Skeletal muscle satellite cell (primary cell): Measurements from ENCODE around the gene TEAD1.
A peak's percentile ranks its signal among the peaks of the same experiment; 100 is the strongest.

Experiments
- H3K27me3 ChIP-seq: 2 replicates; pipeline ENCODE4 v1.7.0; 2013; ENCODE audit warnings: low read length; ENCODE audit not compliant: control insufficient read depth, insufficient read depth
- H3K36me3 ChIP-seq: 2 replicates; pipeline ENCODE4 v1.7.0; 2013; ENCODE audit warnings: mild to moderate bottlenecking, control low read depth, low read length; ENCODE audit not compliant: insufficient read depth
- H3K4me1 ChIP-seq: 2 replicates; pipeline ENCODE4 v1.7.0; 2013; ENCODE audit warnings: low read length; ENCODE audit not compliant: control insufficient read depth, insufficient read depth
- H3K4me2 ChIP-seq: 2 replicates; pipeline ENCODE4 v1.7.0; 2013; ENCODE audit warnings: mild to moderate bottlenecking, low read length
- H3K4me3 ChIP-seq: 2 replicates; pipeline ENCODE4 v1.7.0; 2013; ENCODE audit warnings: low read length
- H3K9ac ChIP-seq: 2 replicates; pipeline ENCODE4 v1.7.0; 2013; ENCODE audit warnings: mild to moderate bottlenecking, low read depth, low read length, moderate library complexity
- H3K9me3 ChIP-seq: replicated peaks from 2 replicates; pipeline ENCODE4 v1.7.0; 2013; ENCODE audit warnings: mild to moderate bottlenecking, control low read depth, low read length

TEAD1 gene

DNA sequence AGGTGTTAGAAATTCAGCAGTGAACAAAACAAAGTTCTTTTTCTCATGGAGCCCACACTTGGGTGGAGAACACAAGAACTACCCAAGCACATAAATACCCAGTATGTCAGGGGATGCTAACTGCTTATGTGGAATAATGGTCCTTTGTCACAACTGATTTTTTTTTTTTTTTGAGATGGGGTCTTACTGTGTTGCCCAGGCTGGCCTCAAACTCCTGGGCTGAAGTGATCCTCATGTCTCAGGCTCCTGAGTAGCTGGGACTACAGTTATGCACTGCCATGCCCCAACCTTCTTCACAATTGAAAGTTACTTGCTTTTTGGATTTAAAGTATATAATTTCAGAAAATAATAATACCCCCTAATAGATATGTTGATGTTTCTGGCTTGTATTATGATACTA lies 212.3 kb downstream of the TEAD1 start:
- H3K36me3 ChIP-seq: peaks cover 61% of the 10 kb centered on the region
- no peak overlapping the region for H3K9ac ChIP-seq
- H3K27me3 ChIP-seq: no peaks in the 10 kb centered on the region
- no peak overlapping the region for H3K4me2 ChIP-seq
- no peak overlapping the region for H3K4me3 ChIP-seq
- H3K4me1 ChIP-seq: peaks cover 28% of the 10 kb centered on the region
- H3K9me3 ChIP-seq: no peaks in the 10 kb centered on the region

DNA sequence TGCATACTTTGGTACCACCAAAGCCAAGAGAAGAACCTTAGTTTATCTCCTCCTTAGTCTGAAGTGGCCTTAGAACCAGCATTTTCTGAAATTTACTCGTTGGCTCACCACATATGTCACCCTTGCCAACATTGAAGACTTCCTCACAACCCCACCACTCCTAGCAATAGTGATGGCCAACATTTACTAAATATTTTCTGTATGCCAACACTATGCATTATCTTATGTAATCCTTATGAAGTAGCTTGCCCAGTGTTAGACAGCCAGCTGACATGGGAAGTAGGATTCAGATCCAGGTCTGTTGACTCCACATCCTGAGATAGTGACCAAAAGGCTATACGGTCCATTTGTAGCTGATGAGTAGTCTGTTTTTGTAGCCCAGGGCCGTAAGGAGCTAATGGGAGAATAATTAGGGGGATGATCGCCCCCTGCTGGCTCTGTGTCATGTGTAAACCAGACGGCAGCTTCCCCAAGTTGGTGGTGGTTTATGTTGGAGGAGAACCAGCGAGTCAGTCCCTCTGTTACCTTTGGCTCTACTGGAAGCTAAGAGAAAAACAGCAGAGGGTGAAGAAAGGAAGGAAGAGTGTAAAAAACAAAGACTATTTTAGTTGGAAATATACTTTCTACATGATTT lies 214.4 kb downstream of the TEAD1 start:
- peak overlapping the region; percentile 70 for H3K9ac ChIP-seq
- H3K27me3 ChIP-seq: no peaks in the 10 kb centered on the region
- peak overlapping the region; percentile 40 for H3K4me3 ChIP-seq
- H3K4me2 ChIP-seq: peak overlapping the region; percentile 68
- H3K36me3 ChIP-seq: peaks cover 50% of the 10 kb centered on the region
- peaks cover 35% of the 10 kb centered on the region for H3K4me1 ChIP-seq
- H3K9me3 ChIP-seq: no peaks in the 10 kb centered on the region

DNA sequence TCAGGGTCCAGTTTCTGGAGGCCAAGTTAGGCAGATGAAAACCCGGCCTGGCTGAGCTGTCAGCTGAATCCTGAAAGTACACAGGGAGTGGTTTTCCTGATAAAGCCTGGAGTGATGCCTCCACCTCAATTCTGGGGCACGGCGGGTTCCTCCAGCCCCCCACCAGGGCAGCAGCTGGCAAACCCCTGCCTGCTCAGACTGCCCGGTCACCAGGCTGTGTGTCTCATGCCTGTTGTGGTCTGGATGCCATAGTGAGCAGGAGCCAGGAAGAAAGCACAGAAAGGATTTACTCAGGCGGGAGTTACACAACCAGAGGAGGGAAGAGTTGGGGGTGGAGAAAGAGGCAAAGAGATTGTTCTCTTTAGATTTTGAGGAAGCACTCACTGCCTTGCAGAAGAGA lies 215.0 kb downstream of the TEAD1 start:
- Histone ChIP-seq H3K27me3 (no peaks in the 10 kb centered on the region), H3K4me3 (peak overlapping the region; percentile 40), H3K9me3 (no peaks in the 10 kb centered on the region), H3K4me1 (peaks cover 38% of the 10 kb centered on the region), H3K4me2 (peak overlapping the region; percentile 68), H3K9ac (peak overlapping the region; percentile 70), H3K36me3 (peaks cover 49% of the 10 kb centered on the region)

DNA sequence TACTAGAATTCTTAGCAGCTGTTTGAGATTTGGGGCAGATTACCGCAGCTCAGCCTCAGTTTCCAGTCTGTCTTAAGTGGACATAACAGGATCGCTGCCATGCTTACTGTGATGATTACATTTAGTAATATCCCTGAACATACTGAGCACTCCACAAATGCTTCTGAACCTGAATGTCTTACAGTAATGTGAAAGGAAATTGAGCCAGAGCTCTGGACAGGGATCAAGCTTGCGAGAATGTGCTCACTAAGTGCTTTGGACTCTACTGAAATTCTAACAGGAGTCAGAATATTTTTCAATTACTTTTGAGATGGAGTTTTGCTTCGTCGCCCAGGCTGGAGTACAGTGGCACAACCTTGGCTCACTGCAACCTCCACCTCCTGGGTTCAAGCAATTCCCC lies 216.3 kb downstream of the TEAD1 start:
- H3K9me3 ChIP-seq: no peaks in the 10 kb centered on the region
- peaks cover 50% of the 10 kb centered on the region for H3K36me3 ChIP-seq
- H3K9ac ChIP-seq: no peak overlapping the region
- H3K4me1 ChIP-seq: peaks cover 38% of the 10 kb centered on the region
- no peaks in the 10 kb centered on the region for H3K27me3 ChIP-seq
- no peak overlapping the region for H3K4me3 ChIP-seq
- no peak overlapping the region for H3K4me2 ChIP-seq

DNA sequence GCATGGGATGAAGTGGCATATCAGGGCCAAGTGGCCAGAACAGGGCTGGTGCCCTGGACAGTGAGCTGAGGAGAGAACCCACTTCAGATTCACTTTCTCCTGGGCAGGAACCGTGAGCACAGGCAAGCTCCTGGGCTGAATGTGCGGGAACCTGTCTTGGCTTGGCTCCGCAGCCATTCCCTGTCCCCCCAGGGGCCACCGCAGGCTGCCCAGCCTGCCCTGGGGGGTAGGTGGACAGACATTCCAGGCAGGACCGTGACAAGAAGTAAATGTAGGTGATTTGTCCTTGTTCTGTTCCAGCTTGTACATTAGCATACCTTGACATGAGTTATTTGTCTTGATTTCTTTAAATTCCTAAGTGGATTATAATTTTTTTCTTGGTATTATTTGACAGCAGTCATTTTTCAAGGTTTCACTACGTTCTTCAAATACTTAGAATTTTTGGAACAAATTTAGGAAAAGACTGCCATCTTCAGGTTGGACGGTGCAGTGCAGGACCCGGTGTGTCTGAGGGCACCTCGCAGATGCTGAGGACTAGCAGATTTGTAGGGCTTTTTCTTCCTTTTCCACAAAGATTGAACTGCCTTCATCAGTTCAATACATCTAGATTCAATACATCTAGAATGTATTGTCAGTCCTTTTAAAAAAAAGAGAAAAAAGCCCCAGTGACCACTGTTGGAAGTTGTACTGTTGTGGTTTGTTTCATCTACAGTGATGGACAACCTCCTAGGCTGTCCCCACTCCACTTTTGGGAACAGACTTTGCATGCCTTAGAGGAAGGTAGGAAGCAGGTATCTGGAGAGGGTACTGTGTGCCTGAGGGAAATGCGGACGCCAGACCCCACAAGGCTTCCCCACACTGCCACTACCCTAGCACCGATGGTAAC lies 219.8 kb downstream of the TEAD1 start:
- peaks cover 42% of the 10 kb centered on the region for H3K36me3 ChIP-seq

DNA sequence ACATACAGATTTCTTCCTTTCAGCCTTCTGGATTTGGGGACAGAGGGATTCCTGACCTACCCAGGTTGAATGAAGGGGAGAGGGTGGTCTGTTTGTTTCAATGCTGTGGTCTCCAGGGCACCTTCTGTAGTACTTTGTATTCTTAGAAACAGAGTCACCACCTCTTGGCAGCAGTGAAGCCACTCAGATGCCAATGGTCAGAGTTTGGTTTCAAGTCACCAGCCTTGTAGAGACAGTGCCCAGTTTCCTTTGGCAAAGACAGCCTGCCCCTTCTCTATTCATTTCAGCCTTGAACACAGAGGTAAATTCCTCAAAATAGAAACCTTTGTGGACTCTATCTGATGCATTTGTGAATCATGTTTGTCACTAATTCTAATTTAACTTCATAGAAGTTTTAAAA lies 223.2 kb downstream of the TEAD1 start:
- Histone ChIP-seq H3K4me1 (peaks cover 38% of the 10 kb centered on the region), H3K27me3 (no peaks in the 10 kb centered on the region), H3K4me3 (no peak overlapping the region), H3K9ac (no peak overlapping the region), H3K36me3 (peaks cover 48% of the 10 kb centered on the region), H3K9me3 (no peaks in the 10 kb centered on the region), H3K4me2 (no peak overlapping the region)

More for the DNA sequence above, 219.8 kb downstream of the TEAD1 start:
- Histone ChIP-seq H3K9me3 (no peaks in the 10 kb centered on the region), H3K27me3 (no peaks in the 10 kb centered on the region), H3K4me1 (peaks cover 24% of the 10 kb centered on the region), H3K4me3 (no peak overlapping the region), H3K4me2 (no peak overlapping the region), H3K9ac (peak overlapping the region; percentile 17)

DNA sequence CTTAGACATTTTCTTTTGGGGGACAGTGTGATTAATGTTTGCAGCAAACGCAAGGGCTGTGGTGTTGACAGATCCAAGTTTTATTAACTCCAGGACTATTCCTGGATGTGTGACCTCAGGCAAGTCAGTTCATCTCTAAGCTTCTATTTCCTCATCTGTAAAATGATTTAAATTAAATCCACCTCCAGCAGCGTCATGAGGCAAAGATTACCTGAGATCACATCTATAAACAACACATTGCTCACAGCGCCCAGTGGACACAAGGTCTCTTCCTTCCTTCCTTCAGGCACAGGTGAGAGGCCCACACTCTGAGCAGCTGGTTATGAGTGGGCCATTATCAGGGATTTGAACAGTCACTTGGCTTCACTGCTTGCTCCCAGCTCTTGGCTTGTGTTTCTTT lies 223.6 kb downstream of the TEAD1 start:
- H3K9ac ChIP-seq: no peak overlapping the region
- H3K27me3 ChIP-seq: no peaks in the 10 kb centered on the region
- no peak overlapping the region for H3K4me2 ChIP-seq
- H3K4me1 ChIP-seq: peaks cover 42% of the 10 kb centered on the region
- no peak overlapping the region for H3K4me3 ChIP-seq
- H3K9me3 ChIP-seq: no peaks in the 10 kb centered on the region
- H3K36me3 ChIP-seq: peaks cover 53% of the 10 kb centered on the region

DNA sequence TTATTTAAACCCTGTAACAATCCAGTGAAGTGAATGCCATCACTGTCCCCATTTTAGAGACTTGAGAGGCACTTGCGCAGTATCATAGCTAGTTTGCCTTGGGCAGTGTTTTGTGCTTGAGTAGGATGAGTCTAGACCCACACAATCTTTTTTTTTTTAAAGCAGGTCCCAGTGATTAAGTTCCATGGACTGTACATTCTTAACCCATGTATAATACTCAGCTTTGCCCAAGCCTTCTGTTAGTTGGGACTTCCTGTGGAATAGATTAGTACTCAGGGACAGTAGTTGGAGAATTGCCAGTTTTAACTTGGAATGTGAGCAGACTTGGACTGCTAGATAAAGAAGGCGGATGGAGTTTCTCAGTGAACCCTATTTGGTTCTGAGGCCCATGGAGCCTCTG lies 226.3 kb downstream of the TEAD1 start:
- Histone ChIP-seq H3K9ac (peak overlapping the region; percentile 19), H3K9me3 (no peaks in the 10 kb centered on the region), H3K27me3 (no peaks in the 10 kb centered on the region), H3K36me3 (peaks cover 45% of the 10 kb centered on the region), H3K4me1 (peaks cover 33% of the 10 kb centered on the region), H3K4me2 (peak overlapping the region; percentile 30), H3K4me3 (no peak overlapping the region)

DNA sequence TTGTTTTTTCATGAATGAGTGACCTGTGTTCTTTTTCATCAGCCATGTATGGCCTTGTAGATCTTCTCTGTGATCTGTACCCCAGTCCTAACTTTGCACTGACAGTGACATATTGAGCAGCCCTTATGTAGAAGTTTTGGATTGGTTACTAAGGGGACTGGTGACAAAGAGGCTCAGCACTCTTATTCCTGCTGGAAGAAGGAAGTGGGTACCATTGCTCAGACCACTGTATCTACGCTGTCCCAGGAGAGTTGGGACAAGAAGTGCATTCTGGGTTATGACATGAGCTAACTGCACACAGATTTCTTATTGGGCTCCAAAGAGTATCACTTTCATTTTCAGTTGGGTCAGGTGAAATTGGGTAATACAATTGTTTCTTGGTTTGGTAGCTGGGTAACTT lies 227.1 kb downstream of the TEAD1 start:
- H3K9me3 ChIP-seq: no peaks in the 10 kb centered on the region
- peak overlapping the region; percentile 19 for H3K9ac ChIP-seq
- peaks cover 50% of the 10 kb centered on the region for H3K36me3 ChIP-seq
- H3K27me3 ChIP-seq: no peaks in the 10 kb centered on the region
- H3K4me3 ChIP-seq: peak overlapping the region; percentile 29
- H3K4me2 ChIP-seq: peak overlapping the region; percentile 7
- peaks cover 37% of the 10 kb centered on the region for H3K4me1 ChIP-seq

DNA sequence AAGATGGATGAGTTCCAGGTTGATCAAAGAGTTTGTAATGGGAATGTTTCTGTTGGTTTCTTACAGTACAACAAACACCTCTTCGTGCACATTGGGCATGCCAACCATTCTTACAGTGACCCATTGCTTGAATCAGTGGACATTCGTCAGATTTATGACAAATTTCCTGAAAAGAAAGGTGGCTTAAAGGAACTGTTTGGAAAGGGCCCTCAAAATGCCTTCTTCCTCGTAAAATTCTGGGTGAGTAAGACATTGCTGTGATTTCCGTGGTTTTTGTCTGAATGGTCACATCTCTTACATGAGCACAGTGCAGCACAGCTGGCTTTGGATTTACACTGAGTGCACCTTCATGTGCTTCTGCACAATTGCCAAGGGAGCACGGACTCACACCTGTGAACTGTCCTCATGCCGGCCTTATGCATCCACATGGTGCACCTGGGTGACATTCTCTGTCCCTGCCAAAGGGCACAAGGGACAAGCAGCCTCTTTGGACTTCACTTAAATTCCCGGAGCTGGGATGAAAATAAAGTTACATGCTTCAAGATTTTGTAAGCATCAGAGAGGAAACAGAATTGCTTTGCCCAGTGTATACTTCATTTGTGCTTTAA lies 227.8 kb downstream of the TEAD1 start:
- Histone ChIP-seq H3K36me3 (peaks cover 47% of the 10 kb centered on the region), H3K9ac (peak overlapping the region; percentile 2), H3K4me3 (no peak overlapping the region), H3K9me3 (no peaks in the 10 kb centered on the region), H3K4me1 (peaks cover 42% of the 10 kb centered on the region), H3K27me3 (no peaks in the 10 kb centered on the region), H3K4me2 (peak overlapping the region; percentile 7)

DNA sequence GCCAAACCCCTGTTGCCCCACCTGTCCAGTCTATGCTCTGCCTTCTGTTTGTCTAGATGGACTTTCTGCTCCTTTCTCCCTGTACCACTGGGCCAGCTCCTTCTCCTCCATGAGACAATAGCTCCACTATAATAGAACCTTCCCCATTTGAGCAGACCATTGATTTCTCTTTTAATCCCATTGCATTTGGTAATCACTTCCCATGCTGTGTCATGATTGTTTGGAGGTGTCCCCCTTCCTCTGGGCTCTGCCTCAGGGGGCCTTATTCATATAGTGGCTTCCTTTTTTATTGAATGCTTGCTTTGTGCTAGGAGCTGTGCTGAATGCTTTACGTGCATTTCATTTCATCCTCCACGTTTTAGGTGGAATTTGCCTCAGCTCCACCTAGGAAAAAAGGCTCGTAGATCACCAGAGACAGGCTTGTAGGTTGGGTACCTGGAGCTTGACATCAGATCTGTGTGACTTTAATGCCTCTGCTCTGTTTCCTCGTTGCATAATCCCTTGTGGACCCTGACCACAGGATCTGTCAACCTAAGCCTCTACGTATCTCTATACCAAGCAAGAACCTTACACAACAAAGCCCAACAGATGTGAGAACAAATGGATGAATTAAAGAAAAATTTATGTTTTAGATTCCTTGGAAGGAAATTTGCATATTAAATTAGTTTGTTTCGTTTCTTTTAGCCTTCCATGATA lies 228.7 kb downstream of the TEAD1 start:
- H3K36me3 ChIP-seq: peaks cover 45% of the 10 kb centered on the region
- H3K9ac ChIP-seq: no peak overlapping the region
- no peaks in the 10 kb centered on the region for H3K9me3 ChIP-seq
- H3K4me3 ChIP-seq: no peak overlapping the region
- H3K27me3 ChIP-seq: no peaks in the 10 kb centered on the region
- no peak overlapping the region for H3K4me2 ChIP-seq
- H3K4me1 ChIP-seq: peaks cover 51% of the 10 kb centered on the region
